ENCODE data around the gene ARAP3. TPM values are rescaled to one million over a fixed set of nuclear protein-coding genes. Genes with fewer than 3 reads are reported as not detected.
A peak's percentile ranks its signal among the peaks of the same experiment; 100 is the strongest.

The ARAP3 gene
- polyA plus RNA-seq, 1 donor (not counting 4 experiments of a cell fraction or from before 2014, with no cell fraction given): 1.3 TPM

DNA sequence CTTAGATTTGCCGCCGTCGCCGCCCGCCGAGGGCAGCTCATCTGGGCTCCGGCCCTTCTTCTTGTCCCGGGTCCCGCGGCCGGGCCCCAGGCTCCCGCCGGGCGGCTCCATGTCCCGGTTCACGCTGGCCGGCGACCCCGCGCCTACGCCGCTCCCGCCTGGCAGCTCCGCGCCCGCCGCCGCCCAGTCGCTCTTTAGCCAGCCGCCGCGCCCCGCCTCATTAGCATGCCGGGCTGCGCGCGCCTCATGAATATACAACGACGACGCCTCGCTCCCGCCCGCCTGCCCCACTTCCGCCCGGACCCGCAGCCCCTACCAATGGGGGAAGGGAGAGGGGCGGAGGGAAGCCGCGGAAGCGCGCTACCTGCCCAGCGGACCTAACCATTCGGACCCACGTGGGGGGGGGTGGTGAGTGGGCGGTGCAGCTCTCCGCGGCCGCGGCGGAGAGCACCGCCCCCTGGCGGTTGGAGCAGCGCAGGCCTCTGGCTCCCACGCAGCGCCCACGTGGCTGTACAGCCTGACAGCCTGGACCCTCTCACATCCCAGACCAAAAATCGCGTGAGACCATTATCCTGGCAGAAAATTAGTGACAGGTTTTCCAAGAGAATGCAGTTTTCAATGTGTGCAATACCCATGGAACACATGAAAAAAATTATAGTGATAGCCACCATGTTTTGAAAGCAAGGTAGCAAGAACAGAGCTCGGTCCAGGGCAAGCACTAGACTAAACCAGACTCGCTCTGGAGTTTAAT is 63.1 kb downstream of the ARAP3 start, which contains the start of gene DIAPH1:
DIAPH1 (minus strand) TSS at position 197 of the 751 bp plus-strand sequence; CDS start at position 111, 86 bp downstream.
- dilution Hi-C loops (cut with MboI; ENCODE audit: extremely low pct_ligation_motif_present, low sequenced_read_pairs): no loop called here
- Histone ChIP-seq H3K9me3 (ENCODE audit: control insufficient read depth, low read depth, low read length) (no peaks in the 10 kb centered on the region), H3K9ac (ENCODE audit: control insufficient read depth, extremely low read depth, insufficient read depth, low read length) (peak within 1 kb of the TSS; percentile 93), H3K4me1 (ENCODE audit: control insufficient read depth, extremely low read depth, insufficient read depth, low read length) (peaks cover 22% of the 10 kb centered on the region), H3K4me3 (ENCODE audit: control insufficient read depth in 2 of 3, extremely low read depth in 1 of 3, insufficient read depth in 2 of 3, low read depth in 1 of 3, low read length in 3 of 3) (peak within 1 kb of the TSS; percentile 76 to 91 (median 83)), H3K9me1 (ENCODE audit: control insufficient read depth, extremely low read depth, insufficient read depth, low read length) (no peaks in the 10 kb centered on the region), H2AFZ (ENCODE audit: control insufficient read depth, low read length) (peak within 1 kb of the TSS; percentile 80), H3K27ac (ENCODE audit: control insufficient read depth, insufficient read depth, low read length) (peak within 1 kb of the TSS; percentile 83), H3K27me3 (ENCODE audit: control insufficient read depth, extremely low read depth, insufficient read depth, low read length) (no peaks in the 10 kb centered on the region), H3K36me3 (ENCODE audit: control insufficient read depth in 2 of 2, extremely low read depth in 1 of 2, insufficient read depth in 2 of 2, low read length in 2 of 2) (peaks cover 10 to 27% of the 10 kb centered on the region in 2 experiments), H4K20me1 (ENCODE audit: control insufficient read depth, extremely low read depth, insufficient read depth, low read length) (peaks cover 6% of the 10 kb centered on the region), H3K79me2 (ENCODE audit: control insufficient read depth, insufficient read depth, low read length) (peaks cover 45% of the 10 kb centered on the region), H3K4me2 (ENCODE audit: control insufficient read depth, extremely low read depth, insufficient read depth, low read depth, low read length) (peak within 1 kb of the TSS; percentile 92)
- peak; percentile 89 to 99 (median 90) for TF ChIP-seq CTCF (optimal IDR thresholded peaks at IDR 0.05 in 1 of 3, IDR thresholded peaks at IDR 0.05 in 1 of 3, conservative IDR thresholded peaks at IDR 0.05 in 1 of 3; ENCODE audit: extremely low read depth in 1 of 3, insufficient read depth in 2 of 3, low read length in 3 of 3)
- no peak for TF ChIP-seq EZH2 (IDR thresholded peaks at IDR 0.05; ENCODE audit: low read length)
- FAIRE-seq: peak; percentile 34
- peak; percentile 70 for DNase-seq (ENCODE audit: low read depth, low spot score)

DNA sequence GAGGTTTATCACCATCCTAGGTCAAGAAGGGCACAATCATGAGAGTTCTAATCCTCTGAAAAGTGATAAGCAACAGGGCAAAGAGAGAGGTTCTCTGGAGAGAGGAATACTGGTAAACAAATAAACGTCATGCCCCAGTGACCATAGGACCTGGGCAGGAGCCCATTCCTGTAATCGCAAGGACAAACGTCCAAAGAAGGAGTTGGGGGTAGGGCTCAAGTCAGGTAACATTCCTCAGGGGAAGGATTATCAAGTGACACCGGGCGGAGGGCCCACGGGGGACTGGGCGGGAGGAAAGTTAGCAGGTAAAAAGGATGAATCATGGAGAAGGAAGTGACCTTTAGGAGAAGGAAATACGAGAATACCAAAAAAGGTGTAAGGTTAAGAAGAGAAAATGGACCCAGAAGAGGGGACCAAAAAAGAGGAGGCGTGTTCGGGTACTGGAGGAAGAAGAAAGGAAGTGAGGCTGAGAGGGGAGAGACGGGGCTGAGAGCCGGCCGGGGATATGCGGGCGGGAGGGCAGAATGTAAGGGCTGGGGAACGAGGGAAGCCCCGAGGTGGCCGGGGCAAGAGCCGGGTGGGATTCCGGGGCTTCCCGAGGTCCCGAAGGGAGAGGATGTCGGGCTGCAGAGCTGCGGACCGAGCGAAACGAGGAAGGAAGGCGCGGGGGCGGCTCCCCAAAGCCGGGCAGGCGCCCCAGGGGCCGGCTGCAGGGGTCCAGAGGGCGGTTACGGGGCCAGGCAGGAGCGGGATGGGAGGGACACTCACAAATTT is 63.8 kb downstream of the ARAP3 start:
- TF ChIP-seq EZH2 (IDR thresholded peaks at IDR 0.05; ENCODE audit: low read length) (no peak), CTCF (optimal IDR thresholded peaks at IDR 0.05 in 1 of 3, IDR thresholded peaks at IDR 0.05 in 1 of 3, conservative IDR thresholded peaks at IDR 0.05 in 1 of 3; ENCODE audit: extremely low read depth in 1 of 3, insufficient read depth in 2 of 3, low read length in 3 of 3) (no peak)
- FAIRE-seq (peak; percentile 66), DNase-seq (ENCODE audit: low read depth, low spot score) (no peak)
- H3K36me3 ChIP-seq (ENCODE audit: control insufficient read depth in 2 of 2, extremely low read depth in 1 of 2, insufficient read depth in 2 of 2, low read length in 2 of 2): peaks cover 6 to 21% of the 10 kb centered on the region in 2 experiments
- H3K9me3 ChIP-seq (ENCODE audit: control insufficient read depth, low read depth, low read length): no peaks in the 10 kb centered on the region
- no peaks in the 10 kb centered on the region for H3K9me1 ChIP-seq (ENCODE audit: control insufficient read depth, extremely low read depth, insufficient read depth, low read length)
- peak overlapping the region; percentile 80 for H2AFZ ChIP-seq (ENCODE audit: control insufficient read depth, low read length)
- peaks cover 22% of the 10 kb centered on the region for H3K4me1 ChIP-seq (ENCODE audit: control insufficient read depth, extremely low read depth, insufficient read depth, low read length)
- H3K9ac ChIP-seq (ENCODE audit: control insufficient read depth, extremely low read depth, insufficient read depth, low read length): peak overlapping the region; percentile 93
- no peaks in the 10 kb centered on the region for H3K27me3 ChIP-seq (ENCODE audit: control insufficient read depth, extremely low read depth, insufficient read depth, low read length)
- peaks cover 53% of the 10 kb centered on the region for H3K79me2 ChIP-seq (ENCODE audit: control insufficient read depth, insufficient read depth, low read length)
- H3K4me2 ChIP-seq (ENCODE audit: control insufficient read depth, extremely low read depth, insufficient read depth, low read depth, low read length): peak overlapping the region; percentile 92
- dilution Hi-C loops (cut with MboI; ENCODE audit: extremely low pct_ligation_motif_present, low sequenced_read_pairs): no loop called here
- H3K4me3 ChIP-seq (ENCODE audit: control insufficient read depth in 2 of 3, extremely low read depth in 1 of 3, insufficient read depth in 2 of 3, low read depth in 1 of 3, low read length in 3 of 3): peak overlapping the region; percentile 76 to 91 (median 83)
- peak overlapping the region; percentile 83 for H3K27ac ChIP-seq (ENCODE audit: control insufficient read depth, insufficient read depth, low read length)
- peaks cover 6% of the 10 kb centered on the region for H4K20me1 ChIP-seq (ENCODE audit: control insufficient read depth, extremely low read depth, insufficient read depth, low read length)

Data from keratinocyte (primary cell).